A673 (cell line): ENCODE measurements around the gene FCF1. TPM values are rescaled to one million over a fixed set of nuclear protein-coding genes. Genes with fewer than 3 reads are reported as not detected.

ENCODE experiments used
- BruUV-seq: library from RNA; stranded (reverse); fragments of 400-500 nt; replicated peaks from 2 replicates; lab custom pipeline; 2021; lab: Mats Ljungman, UMichigan
- CTCF ChIA-PET: fragments of 300-600 bp; sonication (Branson Sonifier 250); formaldehyde crosslinking; loops from one replicate; lab custom pipeline; 2022; ENCODE audit warnings: antibody characterized with exemption; lab: Charles Lee
- POLR2A ChIA-PET: fragments of 300-600 bp; sonication (Branson Sonifier 250); formaldehyde crosslinking; loops from one replicate; lab custom pipeline; 2022; ENCODE audit warnings: antibody characterized with exemption; ENCODE audit not compliant: low non-redundant PET; lab: Charles Lee
- DNase-seq: peaks from one replicate; pipeline ENCODE4 v3.0.0-alpha.2; 2015; ENCODE audit warnings: low spot score
- H3K27ac ChIP-seq: fragments of 200-600 bp; sonication (generic); 2 replicates; pipeline ENCODE4 v1.5.1; 2016; ENCODE audit warnings: mixed run types, low read depth, mild to moderate bottlenecking, mixed read lengths, antibody characterized with exemption, low read length; ENCODE audit not compliant: poor library complexity, severe bottlenecking
- H3K27me3 ChIP-seq: fragments of 200-600 bp; sonication (generic); replicated peaks from 2 replicates; pipeline ENCODE4 v1.6.1; 2017; ENCODE audit warnings: mixed run types, low read depth, mild to moderate bottlenecking, mixed read lengths, antibody characterized with exemption, low read length; ENCODE audit not compliant: insufficient read depth, poor library complexity
- H3K36me3 ChIP-seq: fragments of 200-600 bp; sonication (generic); 2 replicates; pipeline ENCODE4 v1.6.1; 2016; ENCODE audit warnings: mixed run types, mild to moderate bottlenecking, mixed read lengths, antibody characterized with exemption, low read length; ENCODE audit not compliant: insufficient read depth, poor library complexity, severe bottlenecking
- H3K4me1 ChIP-seq: fragments of 200-600 bp; sonication (generic); 2 replicates; pipeline ENCODE4 v1.6.1; 2017; ENCODE audit warnings: mixed run types, mild to moderate bottlenecking, mixed read lengths, antibody characterized with exemption, low read length; ENCODE audit not compliant: insufficient read depth, poor library complexity, severe bottlenecking
- H3K4me3 ChIP-seq: fragments of 200-600 bp; sonication (generic); 2 replicates; pipeline ENCODE4 v1.5.1; 2016; ENCODE audit warnings: low read depth, mixed run types, mild to moderate bottlenecking, mixed read lengths, low read length; ENCODE audit not compliant: poor library complexity, severe bottlenecking
- H3K9me3 ChIP-seq: fragments of 200-600 bp; sonication (generic); 2 replicates; pipeline ENCODE4 v1.6.1; 2016; ENCODE audit warnings: mixed run types, low read depth, mild to moderate bottlenecking, mixed read lengths, antibody characterized with exemption, low read length; ENCODE audit not compliant: poor library complexity, severe bottlenecking
- EZH2 ChIP-seq: fragments of 200-600 bp; sonication (generic); IDR thresholded peaks from 2 replicates; pipeline ENCODE4 v1.6.1; 2017; ENCODE audit warnings: borderline replicate concordance, low read depth, mild to moderate bottlenecking, mixed read lengths, antibody characterized with exemption, low read length; ENCODE audit not compliant: poor library complexity, severe bottlenecking
- intact Hi-C: fragments of 100-400 bp; cut with micrococcal nuclease; formaldehyde crosslinking; loops from one replicate; pipeline ENCODE4 v1.10.0; 2022; ENCODE audit not compliant: unreplicated experiment
- total RNA-seq: library from RNA; stranded (reverse); gene quantifications from 2 replicates; pipeline ENCODE4 v1.2.3, GENCODE V29; 2021
- TF ChIP-seq, protein P1 (sequence below): fragments of 300-800, 200-600 bp; sonication (generic); conservative IDR thresholded peaks from 2 replicates; pipeline ENCODE4 v1.5.1; 2017; ENCODE audit warnings: low read depth, mild to moderate bottlenecking, antibody characterized with exemption, low read length, moderate library complexity, mixed read lengths

Gene FCF1
- total RNA-seq, 1 experiment from 2014 or later: 74.2 TPM

- H3K9me3 ChIP-seq: no peaks in the 10 kb centered on the region
- H3K4me3 ChIP-seq: no peak overlapping the region
- no peak for DNase-seq
- no peaks in the 10 kb centered on the region for H3K36me3 ChIP-seq
- H3K4me1 ChIP-seq: no peaks in the 10 kb centered on the region
- TF ChIP-seq, protein P1, sequence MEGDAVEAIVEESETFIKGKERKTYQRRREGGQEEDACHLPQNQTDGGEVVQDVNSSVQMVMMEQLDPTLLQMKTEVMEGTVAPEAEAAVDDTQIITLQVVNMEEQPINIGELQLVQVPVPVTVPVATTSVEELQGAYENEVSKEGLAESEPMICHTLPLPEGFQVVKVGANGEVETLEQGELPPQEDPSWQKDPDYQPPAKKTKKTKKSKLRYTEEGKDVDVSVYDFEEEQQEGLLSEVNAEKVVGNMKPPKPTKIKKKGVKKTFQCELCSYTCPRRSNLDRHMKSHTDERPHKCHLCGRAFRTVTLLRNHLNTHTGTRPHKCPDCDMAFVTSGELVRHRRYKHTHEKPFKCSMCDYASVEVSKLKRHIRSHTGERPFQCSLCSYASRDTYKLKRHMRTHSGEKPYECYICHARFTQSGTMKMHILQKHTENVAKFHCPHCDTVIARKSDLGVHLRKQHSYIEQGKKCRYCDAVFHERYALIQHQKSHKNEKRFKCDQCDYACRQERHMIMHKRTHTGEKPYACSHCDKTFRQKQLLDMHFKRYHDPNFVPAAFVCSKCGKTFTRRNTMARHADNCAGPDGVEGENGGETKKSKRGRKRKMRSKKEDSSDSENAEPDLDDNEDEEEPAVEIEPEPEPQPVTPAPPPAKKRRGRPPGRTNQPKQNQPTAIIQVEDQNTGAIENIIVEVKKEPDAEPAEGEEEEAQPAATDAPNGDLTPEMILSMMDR: no peak
- no peak for TF ChIP-seq EZH2
- ChIA-PET POLR2A (no interaction called here), CTCF (no interaction called here)
- no TSS peak for BruUV-seq
- no peak overlapping the region for H3K27ac ChIP-seq
- no peaks in the 10 kb centered on the region for H3K27me3 ChIP-seq
- intact Hi-C loops: no loop called here
Observed at GRCh38 chr14:74747237-74747636, 34.3 kb downstream of the FCF1 start.

DNA sequence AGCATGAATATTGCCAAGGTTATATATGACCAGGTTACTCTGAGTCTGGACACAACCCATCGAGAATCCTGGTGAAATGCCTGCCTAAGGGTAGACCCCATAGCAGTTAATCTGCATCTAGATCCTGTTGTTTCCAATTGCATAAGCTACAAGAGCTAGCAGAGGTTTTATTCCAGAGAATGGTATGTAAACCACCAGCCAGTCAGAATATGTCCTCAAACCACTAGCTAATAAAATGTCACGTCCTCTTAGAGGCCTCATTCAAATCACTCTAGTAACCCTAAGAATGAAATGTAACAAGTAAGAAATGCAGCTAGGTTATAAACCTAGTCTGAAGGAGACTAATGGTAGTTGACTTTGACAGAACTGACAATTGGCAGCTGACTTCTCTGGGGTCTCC, 41.2 kb downstream of the FCF1 start:
- no peaks in the 10 kb centered on the region for H3K4me1 ChIP-seq
- no peaks in the 10 kb centered on the region for H3K36me3 ChIP-seq
- H3K27ac ChIP-seq: no peak overlapping the region
- POLR2A ChIA-PET: interaction anchor here (0.6 kb wide), 1 partner anchor 12 kb away, joined by 9 read pairs; no protein-coding TSS in a partner anchor
- DNase-seq: no peak
- intact Hi-C loops: loop anchor here (5.0 kb wide), 1 partner anchor 213 kb away; no protein-coding TSS in a partner anchor
- no peak overlapping the region for H3K4me3 ChIP-seq
- TF ChIP-seq EZH2: no peak
- TF ChIP-seq, protein P1: no peak
- H3K9me3 ChIP-seq: no peaks in the 10 kb centered on the region
- CTCF ChIA-PET: no interaction called here
- no peaks in the 10 kb centered on the region for H3K27me3 ChIP-seq
- no TSS peak for BruUV-seq

DNA sequence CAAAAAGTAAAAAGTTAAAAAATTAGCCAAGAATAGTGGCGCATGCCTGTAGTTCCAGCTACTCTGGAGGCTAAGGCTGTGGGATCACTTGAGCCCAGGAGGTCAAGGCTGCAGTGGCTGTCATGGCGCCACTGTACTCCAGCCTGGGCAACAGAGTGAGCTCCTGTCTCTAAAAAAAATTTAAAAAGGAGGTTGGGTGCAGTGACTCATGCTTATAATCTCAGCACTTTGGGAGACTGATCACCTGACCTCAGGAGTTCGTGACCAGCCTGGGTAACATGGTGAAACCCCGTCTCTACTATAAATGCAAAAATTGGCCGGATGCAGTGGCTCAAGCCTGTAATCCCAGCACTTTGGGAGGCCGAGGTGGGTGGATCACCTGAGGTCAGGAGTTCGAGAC, 42.0 kb downstream of the FCF1 start:
- POLR2A ChIA-PET: no interaction called here
- Histone ChIP-seq H3K27ac (no peak overlapping the region), H3K9me3 (no peaks in the 10 kb centered on the region), H3K4me3 (no peak overlapping the region), H3K27me3 (no peaks in the 10 kb centered on the region), H3K36me3 (no peaks in the 10 kb centered on the region), H3K4me1 (no peaks in the 10 kb centered on the region)
- no TSS peak for BruUV-seq
- DNase-seq: no peak
- no peak for TF ChIP-seq EZH2
- TF ChIP-seq, protein P1: no peak
- CTCF ChIA-PET: no interaction called here
- intact Hi-C loops: loop anchor here (5.0 kb wide), 1 partner anchor 212 kb away; no protein-coding TSS in a partner anchor
